Endothelial cell of umbilical vein (primary cell): ENCODE measurements around the gene TMEM169. TPM values are rescaled to one million over a fixed set of nuclear protein-coding genes. Genes with fewer than 3 reads are reported as not detected.
A peak's percentile ranks its signal among the peaks of the same experiment; 100 is the strongest.

ENCODE experiments used
- BruUV-seq: library from RNA; stranded (reverse); fragments of 400-500 nt; replicated peaks from 2 replicates; lab custom pipeline; 2021; lab: Mats Ljungman, UMichigan
- CTCF ChIA-PET: fragments of 300-600, 350-600 bp; sonication (Branson Sonifier 250); formaldehyde crosslinking; loops from one replicate; lab custom pipeline; 2021; ENCODE audit warnings: antibody characterized with exemption, inconsistent platforms; lab: Charles Lee
- POLR2A ChIA-PET: fragments of 300-600, 350-600 bp; sonication (Branson Sonifier 250); formaldehyde crosslinking; loops from one replicate; lab custom pipeline; 2021; ENCODE audit warnings: antibody characterized with exemption, inconsistent platforms; lab: Charles Lee
- DNase-seq: peaks from one replicate; pipeline ENCODE4 v3.0.0-alpha.2; 2011; ENCODE audit warnings: low read depth, low spot score
- FAIRE-seq: peaks from 2 replicates; lab custom pipeline; 2011; peaks lifted over from hg19 to GRCh38; lab: Jason Lieb, UNC
- H2AFZ ChIP-seq: 2 replicates; pipeline ENCODE4 v1.6.0; 2012; ENCODE audit warnings: low read depth, low read length, control low read depth, inconsistent platforms
- H3K27ac ChIP-seq: 2 replicates; pipeline ENCODE4 v1.5.1; 2011; ENCODE audit warnings: low read depth, mild to moderate bottlenecking, control low read depth, low read length, moderate library complexity; ENCODE audit not compliant: insufficient read depth
- H3K27me3 ChIP-seq, 2 experiments: 2 replicates each; pipeline versions ENCODE4 v1.6.0 to v1.6.1; 2011; ENCODE audit warnings: low read length in 2 of 2, mixed read lengths in 1 of 2; ENCODE audit not compliant: control insufficient read depth in 2 of 2, insufficient read depth in 2 of 2
- H3K36me3 ChIP-seq, 2 experiments: 2 replicates in 1 of 2; 3 replicates in 1 of 2; pipeline ENCODE4 v1.5.1; 2011; ENCODE audit warnings: low read length in 2 of 2, mild to moderate bottlenecking in 1 of 2, moderate library complexity in 1 of 2; ENCODE audit not compliant: control insufficient read depth in 2 of 2, insufficient read depth in 2 of 2; ENCODE audit errors: extremely low read depth in 1 of 2
- H3K4me1 ChIP-seq: 3 replicates; pipeline ENCODE4 v1.5.1; 2011; ENCODE audit warnings: mild to moderate bottlenecking, low read length; ENCODE audit not compliant: control insufficient read depth, insufficient read depth; ENCODE audit errors: extremely low read depth
- H3K4me2 ChIP-seq: 2 replicates; pipeline ENCODE4 v1.6.1; 2011; ENCODE audit warnings: low read length, control low read depth, mixed read lengths; ENCODE audit not compliant: insufficient read depth
- H3K4me3 ChIP-seq, 3 experiments: fragments of 200-600 bp in 1 of 3; sonication (generic), shearing (Covaris generic) in 1 of 3; replicated peaks in 1 of 3; 2 replicates each; pipeline ENCODE4 v1.5.1; 2011 to 2016; ENCODE audit warnings: control low read depth in 3 of 3, low read length in 3 of 3, mild to moderate bottlenecking in 2 of 3, inconsistent platforms in 1 of 3, low read depth in 1 of 3, moderate library complexity in 1 of 3; ENCODE audit not compliant: insufficient read depth in 1 of 3
- H3K79me2 ChIP-seq: 2 replicates; pipeline ENCODE4 v1.6.0; 2012; ENCODE audit warnings: low read length, inconsistent platforms; ENCODE audit not compliant: control insufficient read depth, insufficient read depth
- H3K9ac ChIP-seq: replicated peaks from 2 replicates; pipeline ENCODE3; 2011; ENCODE audit warnings: low read length, control low read depth; ENCODE audit not compliant: insufficient read depth; ENCODE audit errors: extremely low read depth
- H3K9me1 ChIP-seq: replicated peaks from 3 replicates; pipeline ENCODE4 v1.6.0; 2011; ENCODE audit warnings: mild to moderate bottlenecking, low read length; ENCODE audit not compliant: control insufficient read depth, insufficient read depth; ENCODE audit errors: extremely low read depth
- H3K9me3 ChIP-seq: replicated peaks from 2 replicates; pipeline ENCODE4 v1.5.1; 2012; ENCODE audit warnings: low read length, inconsistent platforms; ENCODE audit not compliant: control insufficient read depth, insufficient read depth
- H4K20me1 ChIP-seq: replicated peaks from 2 replicates; pipeline ENCODE3; 2011; ENCODE audit warnings: mild to moderate bottlenecking, low read length; ENCODE audit not compliant: control insufficient read depth, insufficient read depth; ENCODE audit errors: extremely low read depth
- EZH2 ChIP-seq: IDR thresholded peaks from 2 replicates; pipeline ENCODE4 v1.6.1; 2012; ENCODE audit warnings: borderline replicate concordance, low read depth, mild to moderate bottlenecking, moderate library complexity, low read length, inconsistent platforms; ENCODE audit not compliant: severe bottlenecking
- FOS ChIP-seq: IDR thresholded peaks from 2 replicates; pipeline ENCODE4 v1.6.1; 2011; ENCODE audit warnings: mild to moderate bottlenecking, low read length, moderate library complexity, borderline replicate concordance; ENCODE audit not compliant: insufficient read depth
- GATA2 ChIP-seq: IDR thresholded peaks from 2 replicates; pipeline ENCODE4 v1.7.0; 2011; ENCODE audit warnings: low read depth, mild to moderate bottlenecking, moderate library complexity, mixed read lengths, low read length; ENCODE audit not compliant: insufficient read length, insufficient read depth
- JUN ChIP-seq: IDR thresholded peaks from 2 replicates; pipeline ENCODE4 v1.6.1; 2011; ENCODE audit warnings: borderline replicate concordance, low read depth; ENCODE audit not compliant: insufficient read length, insufficient read depth
- MYC ChIP-seq: IDR thresholded peaks from one replicate; pipeline ENCODE4 v1.6.1; 2011; ENCODE audit warnings: mild to moderate bottlenecking, low read depth, low read length
- POLR2A ChIP-seq: IDR thresholded peaks from 2 replicates; pipeline ENCODE4 v1.6.1; 2012; ENCODE audit warnings: low read depth, mild to moderate bottlenecking, control low read depth, low read length
- POLR2AphosphoS5 ChIP-seq: IDR thresholded peaks from 2 replicates; pipeline ENCODE4 v1.6.1; 2012; ENCODE audit warnings: low read depth, mild to moderate bottlenecking, control low read depth, low read length, moderate library complexity; ENCODE audit not compliant: insufficient read depth
- dilution Hi-C: fragments of 300-500 bp; cut with MboI; formaldehyde crosslinking; loops from one replicate; pipeline ENCODE4 v1.15.0; 2019; ENCODE audit warnings: low sequenced_read_pairs; ENCODE audit not compliant: extremely low pct_ligation_motif_present
- intact Hi-C: fragments of 100-400 bp; cut with micrococcal nuclease; formaldehyde crosslinking; loops from one replicate; pipeline ENCODE4 v1.10.0; 2022
- polyA plus RNA-seq, 4 experiments: library from polyadenylated mRNA; depleted of rRNA in 3 of 4; stranded (reverse) in 3 of 4; unstranded in 1 of 4; fragments of >200 nt; gene quantifications; 2 replicates each; pipeline versions ENCODE4 v1.2.1 to v1.2.3, GENCODE V29; 2011 to 2012; ENCODE audit warnings: missing spikeins in 1 of 4
- total RNA-seq: library from RNA; stranded (reverse); gene quantifications from 2 replicates; pipeline ENCODE4 v1.2.3, GENCODE V29; 2021
- TF ChIP-seq, protein P1 (sequence below): IDR thresholded peaks from 2 replicates; pipeline ENCODE4 v1.6.1; 2011; ENCODE audit not compliant: insufficient read depth, insufficient read length
- TF ChIP-seq, protein P2 (sequence below), 2 donors: IDR thresholded peaks; 1 replicate in 1 of 2; 2 replicates in 1 of 2; pipeline ENCODE4 v1.5.1; 2011; ENCODE audit warnings: low read length in 2 of 2, mild to moderate bottlenecking in 2 of 2, moderate library complexity in 2 of 2, control low read depth in 1 of 2, inconsistent platforms in 1 of 2, low read depth in 1 of 2; ENCODE audit not compliant: insufficient read depth in 1 of 2; ENCODE audit errors: extremely low read depth in 1 of 2

The TMEM169 gene
- total and polyA plus RNA-seq, 2 donors (not counting 3 experiments of a cell fraction or from before 2014, with no cell fraction given), result 0.20 TPM; not detected in 1

DNA sequence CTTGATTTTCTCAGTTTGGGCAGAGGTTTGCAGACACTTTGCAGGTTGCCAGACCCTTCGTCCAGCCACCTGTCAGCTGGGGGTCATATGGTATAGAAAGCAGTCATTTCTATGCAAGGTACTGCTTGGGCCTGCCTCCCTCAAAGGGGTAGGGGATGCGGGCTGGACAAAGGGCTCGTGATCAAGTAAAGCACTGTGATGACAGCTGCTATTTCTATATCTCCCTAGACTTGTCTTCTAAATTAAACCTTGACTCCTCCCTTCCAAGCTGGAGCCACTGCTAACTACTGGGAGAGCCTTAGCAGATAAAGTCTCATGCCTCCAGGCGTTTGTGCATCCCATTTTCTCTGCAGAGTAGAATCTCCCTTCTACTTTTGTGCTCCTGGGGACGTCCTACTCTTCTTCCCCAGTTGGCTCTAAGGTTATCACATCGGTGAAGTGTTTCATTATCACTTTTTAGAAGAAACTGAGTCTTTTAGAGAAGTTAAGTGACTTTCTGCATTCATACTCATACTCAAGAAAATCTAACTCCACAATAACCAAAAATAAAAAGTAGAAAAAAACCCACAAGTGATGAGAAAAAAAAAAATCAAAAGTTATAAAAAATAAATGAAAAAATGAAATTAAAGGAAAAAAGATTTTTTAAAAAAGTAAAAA is 26.7 kb downstream of the TMEM169 start:
- FAIRE-seq (no peak), DNase-seq (no peak)
- no peaks in the 10 kb centered on the region for H4K20me1 ChIP-seq
- peaks cover 5% of the 10 kb centered on the region in 2 experiments for H3K27me3 ChIP-seq
- H3K4me2 ChIP-seq, result peak overlapping the region; percentile 52
- BruUV-seq, result TSS peak; percentile 99
- ChIA-PET POLR2A (no interaction called here), CTCF (interaction anchor here (0.6 to 2.4 kb wide), 3 partner anchors 74 to 559 kb away, joined by 3 to 8 read pairs (median 3); no protein-coding TSS in a partner anchor)
- no peaks in the 10 kb centered on the region for H3K9me3 ChIP-seq
- H2AFZ ChIP-seq, result peak overlapping the region; percentile 18
- peak overlapping the region; percentile 10 for H3K27ac ChIP-seq
- peaks cover 39% of the 10 kb centered on the region for H3K79me2 ChIP-seq
- intact Hi-C loops, result no loop called here
- TF ChIP-seq, protein P1, sequence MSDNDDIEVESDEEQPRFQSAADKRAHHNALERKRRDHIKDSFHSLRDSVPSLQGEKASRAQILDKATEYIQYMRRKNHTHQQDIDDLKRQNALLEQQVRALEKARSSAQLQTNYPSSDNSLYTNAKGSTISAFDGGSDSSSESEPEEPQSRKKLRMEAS, result no peak
- TF ChIP-seq FOS (no peak), POLR2AphosphoS5 (no peak), GATA2 (no peak), POLR2A (no peak), EZH2 (no peak), JUN (no peak), MYC (no peak)
- TF ChIP-seq, protein P2, sequence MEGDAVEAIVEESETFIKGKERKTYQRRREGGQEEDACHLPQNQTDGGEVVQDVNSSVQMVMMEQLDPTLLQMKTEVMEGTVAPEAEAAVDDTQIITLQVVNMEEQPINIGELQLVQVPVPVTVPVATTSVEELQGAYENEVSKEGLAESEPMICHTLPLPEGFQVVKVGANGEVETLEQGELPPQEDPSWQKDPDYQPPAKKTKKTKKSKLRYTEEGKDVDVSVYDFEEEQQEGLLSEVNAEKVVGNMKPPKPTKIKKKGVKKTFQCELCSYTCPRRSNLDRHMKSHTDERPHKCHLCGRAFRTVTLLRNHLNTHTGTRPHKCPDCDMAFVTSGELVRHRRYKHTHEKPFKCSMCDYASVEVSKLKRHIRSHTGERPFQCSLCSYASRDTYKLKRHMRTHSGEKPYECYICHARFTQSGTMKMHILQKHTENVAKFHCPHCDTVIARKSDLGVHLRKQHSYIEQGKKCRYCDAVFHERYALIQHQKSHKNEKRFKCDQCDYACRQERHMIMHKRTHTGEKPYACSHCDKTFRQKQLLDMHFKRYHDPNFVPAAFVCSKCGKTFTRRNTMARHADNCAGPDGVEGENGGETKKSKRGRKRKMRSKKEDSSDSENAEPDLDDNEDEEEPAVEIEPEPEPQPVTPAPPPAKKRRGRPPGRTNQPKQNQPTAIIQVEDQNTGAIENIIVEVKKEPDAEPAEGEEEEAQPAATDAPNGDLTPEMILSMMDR (IDR thresholded peaks at IDR 0.05; ENCODE audit: extremely low read depth in 1 of 2, insufficient read depth in 1 of 2, low read depth in 1 of 2, low read length in 2 of 2), result no peak
- H3K4me3 ChIP-seq, result peak overlapping the region in 2 of 3 experiments; percentile 41 to 85
- no peaks in the 10 kb centered on the region for H3K9me1 ChIP-seq
- peaks cover 7 to 18% of the 10 kb centered on the region in 2 experiments for H3K36me3 ChIP-seq
- dilution Hi-C loops, result no loop called here
- peak overlapping the region; percentile 100 for H3K9ac ChIP-seq
- H3K4me1 ChIP-seq, result peaks cover 19% of the 10 kb centered on the region
